Stimulated activated CD4-positive, alpha-beta T cell treated with anti-CD3 and anti-CD28 coated beads, Interleukin-2, amount 100 ng/mL, for 24 hours (primary cell): ENCODE data around the gene KLK8.
A peak's percentile ranks its signal among the peaks of the same experiment; 100 is the strongest.

ENCODE experiments used
- DNase-seq, 2 donors: peaks; one replicate each; pipeline ENCODE4 v3.0.0-alpha.2; 2020

The KLK8 gene, protein sequence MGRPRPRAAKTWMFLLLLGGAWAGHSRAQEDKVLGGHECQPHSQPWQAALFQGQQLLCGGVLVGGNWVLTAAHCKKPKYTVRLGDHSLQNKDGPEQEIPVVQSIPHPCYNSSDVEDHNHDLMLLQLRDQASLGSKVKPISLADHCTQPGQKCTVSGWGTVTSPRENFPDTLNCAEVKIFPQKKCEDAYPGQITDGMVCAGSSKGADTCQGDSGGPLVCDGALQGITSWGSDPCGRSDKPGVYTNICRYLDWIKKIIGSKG

DNA sequence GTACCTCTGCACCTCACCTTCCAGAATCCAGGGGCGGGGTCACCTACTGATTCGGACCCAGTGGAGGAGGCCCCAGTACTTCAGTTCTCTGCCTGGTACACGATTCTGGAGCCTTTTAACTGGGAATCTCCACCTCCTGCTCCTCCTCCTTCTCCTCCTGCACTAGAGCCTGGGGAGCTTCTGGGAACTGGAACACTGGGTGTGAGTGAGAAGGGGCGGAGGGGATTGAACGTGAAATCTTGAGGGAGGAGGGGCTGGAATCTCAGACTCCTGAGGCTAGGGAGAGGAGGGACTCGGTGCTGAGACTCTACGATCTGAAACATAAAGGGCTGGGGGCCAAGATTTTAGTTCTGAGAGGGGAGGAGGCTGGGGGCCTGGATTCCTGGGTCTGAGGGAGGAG lies at the start of gene KLK8:
KLK8 (minus strand) TSS at position 90 of the 400 bp plus-strand sequence. CDS start 437 bp downstream, outside the sequence.
- DNase-seq, result no peak

DNA sequence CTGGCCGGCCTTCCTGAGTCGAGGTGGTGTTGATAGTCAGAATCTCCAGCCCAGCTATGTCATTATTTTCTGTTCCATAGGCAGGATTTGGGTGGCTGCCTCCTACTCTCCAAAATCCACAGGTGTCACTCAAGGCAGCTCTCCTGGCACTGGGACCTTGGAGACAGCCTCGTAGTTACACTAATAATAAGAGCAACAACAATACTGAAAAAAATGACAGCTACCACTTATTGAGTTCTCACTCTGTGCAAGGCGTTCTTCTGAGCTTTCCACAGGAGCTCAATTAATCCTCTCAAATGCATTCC lies 45.6 kb upstream of the KLK8 start:
- DNase-seq, result no peak

DNA sequence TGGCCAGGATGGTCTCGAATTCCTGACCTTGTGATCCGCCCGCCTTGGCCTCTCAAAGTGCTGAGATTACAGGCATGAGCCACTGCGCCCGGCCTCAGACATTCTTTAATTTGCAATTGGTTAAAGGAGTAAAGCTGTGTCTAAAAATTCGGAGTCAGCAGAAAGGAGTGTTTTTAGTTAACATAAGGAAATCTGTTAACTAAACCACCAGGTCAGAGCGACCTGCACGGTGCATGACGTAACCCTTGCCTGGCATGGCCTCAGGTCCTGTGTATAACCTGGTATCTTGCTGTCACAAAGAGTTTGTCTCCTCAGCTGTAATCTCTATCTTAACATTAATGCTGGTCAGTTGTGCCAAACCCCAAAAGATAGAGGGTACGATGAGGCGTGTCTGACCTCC lies 42.9 kb upstream of the KLK8 start:
- no peak for DNase-seq

DNA sequence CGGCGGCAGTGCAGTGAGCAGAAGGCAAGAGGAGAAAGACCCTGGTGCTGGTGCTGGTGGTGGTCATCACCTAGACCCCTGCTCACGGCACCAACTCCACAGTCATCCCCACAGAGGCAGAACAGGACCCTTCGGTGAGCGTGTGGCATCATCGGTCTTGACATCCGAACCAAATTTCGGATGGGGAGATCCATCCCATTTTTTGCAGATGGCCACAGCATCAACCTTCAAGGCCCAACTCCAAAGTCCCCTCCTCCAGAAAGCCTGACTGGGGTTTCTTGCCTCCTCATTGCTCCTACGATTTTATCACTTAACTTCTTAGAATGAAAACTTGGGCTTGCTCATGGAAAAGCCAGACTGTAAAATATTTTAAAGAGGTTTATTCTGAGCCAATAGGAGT lies 42.1 kb upstream of the KLK8 start:
- no peak for DNase-seq

DNA sequence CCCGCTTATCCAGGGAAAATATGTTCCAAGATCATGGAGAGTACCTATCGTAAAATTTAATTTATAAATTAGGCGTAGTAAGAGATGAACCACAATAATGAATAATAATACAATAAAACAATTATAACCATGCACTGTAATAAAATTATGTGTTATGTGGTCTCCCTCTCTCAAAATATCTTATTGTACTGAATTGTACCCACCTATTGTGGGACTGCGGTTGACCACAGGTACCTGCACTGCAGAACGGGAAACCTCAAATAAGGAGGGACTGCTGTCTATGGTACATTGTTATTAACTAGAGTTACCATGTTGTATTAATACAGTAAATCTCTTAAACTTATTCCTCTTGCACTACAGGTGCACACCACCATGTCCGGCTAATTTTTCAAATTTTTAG lies 38.7 kb upstream of the KLK8 start:
- DNase-seq, result no peak

DNA sequence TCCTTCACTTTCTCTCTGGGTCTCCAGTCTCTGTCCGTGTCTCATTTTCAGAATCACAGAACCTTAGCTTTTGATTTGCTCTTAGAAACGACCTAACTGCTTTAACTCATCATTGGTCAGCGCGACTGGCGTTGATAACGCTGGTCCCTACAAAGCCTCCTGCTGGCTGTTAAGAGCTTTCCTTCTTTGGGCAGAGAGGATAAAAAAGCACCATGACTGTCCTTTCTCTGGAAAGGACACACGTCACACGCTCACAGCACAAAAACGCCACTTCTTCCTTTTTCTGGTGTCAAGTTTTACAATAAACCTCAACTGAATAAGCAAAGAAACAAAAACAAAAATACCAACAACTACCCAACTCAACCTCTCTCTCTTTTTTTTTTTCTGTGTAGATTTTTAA lies 35.1 kb upstream of the KLK8 start:
- DNase-seq, result no peak

DNA sequence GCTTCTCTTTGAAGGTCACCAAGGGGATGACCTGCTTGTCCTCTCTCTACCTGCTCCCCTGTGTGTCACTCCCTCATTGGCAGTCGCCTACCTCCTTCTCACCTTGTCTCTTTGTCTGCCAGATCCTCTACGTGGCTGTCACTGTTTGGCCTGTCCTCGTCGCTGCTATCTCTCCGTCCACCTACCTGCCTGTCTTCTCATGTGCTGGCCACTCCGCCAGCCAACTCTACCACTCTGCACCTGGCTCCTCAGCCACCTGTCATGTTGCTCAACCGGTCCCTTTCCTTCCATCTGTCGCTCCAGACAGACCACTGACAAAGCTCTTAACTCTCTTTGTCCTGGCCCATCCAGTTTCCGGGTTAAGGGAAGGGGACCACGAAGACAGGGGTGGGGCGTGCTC lies 33.3 kb upstream of the KLK8 start, which contains the start of gene KLK12:
KLK12 (minus strand) TSS at position 299 of the 400 bp plus-strand sequence. CDS start 381 bp downstream, outside the sequence.
- DNase-seq, result no peak

DNA sequence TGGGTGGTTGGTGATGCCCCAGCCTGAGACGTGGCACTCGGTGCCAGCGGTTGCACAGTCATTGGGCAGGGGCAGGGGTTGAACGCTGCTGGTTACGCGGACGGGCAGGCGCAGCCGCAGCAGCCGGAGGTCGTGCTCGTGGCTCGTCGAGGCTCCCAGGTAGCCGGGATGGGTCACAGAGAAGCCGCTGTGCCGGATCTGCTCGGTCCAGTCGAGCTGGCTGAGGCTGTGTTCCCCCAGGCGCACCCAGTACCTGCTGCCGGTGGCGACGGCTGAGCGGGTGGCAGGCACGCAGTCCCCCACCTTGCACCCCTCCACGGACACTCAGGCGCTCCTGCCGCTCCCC lies 30.4 kb upstream of the KLK8 start:
- no peak for DNase-seq

DNA sequence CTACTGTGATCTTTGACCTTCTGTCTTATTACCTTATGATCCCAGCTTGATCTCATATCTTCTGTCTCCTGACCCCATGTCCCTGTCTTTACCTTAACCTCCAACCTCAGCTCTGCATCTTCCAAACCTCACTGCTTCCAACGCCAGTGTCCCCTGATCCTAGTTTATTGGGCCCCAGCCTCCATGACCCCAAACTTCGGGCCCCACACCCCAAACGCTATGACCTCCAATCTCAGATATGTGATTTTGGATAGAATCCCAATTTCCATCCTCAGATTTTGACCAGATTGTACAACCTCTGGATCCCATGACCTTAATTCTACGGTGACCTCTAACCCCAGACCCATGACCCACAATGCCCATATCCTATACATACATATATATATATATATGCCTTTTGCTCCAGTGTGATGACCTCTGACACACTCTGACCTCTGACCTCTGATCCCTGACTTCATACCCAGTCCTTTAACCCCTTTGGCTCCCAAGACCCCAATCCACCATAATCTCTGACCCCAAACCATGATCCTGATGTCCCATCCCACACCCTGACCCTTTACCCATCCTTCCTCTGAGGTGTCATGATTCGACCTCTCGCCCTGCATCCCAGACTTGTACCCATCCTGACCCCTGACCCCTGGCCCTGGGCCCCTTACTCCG lies 29.9 kb upstream of the KLK8 start:
- DNase-seq, result no peak

DNA sequence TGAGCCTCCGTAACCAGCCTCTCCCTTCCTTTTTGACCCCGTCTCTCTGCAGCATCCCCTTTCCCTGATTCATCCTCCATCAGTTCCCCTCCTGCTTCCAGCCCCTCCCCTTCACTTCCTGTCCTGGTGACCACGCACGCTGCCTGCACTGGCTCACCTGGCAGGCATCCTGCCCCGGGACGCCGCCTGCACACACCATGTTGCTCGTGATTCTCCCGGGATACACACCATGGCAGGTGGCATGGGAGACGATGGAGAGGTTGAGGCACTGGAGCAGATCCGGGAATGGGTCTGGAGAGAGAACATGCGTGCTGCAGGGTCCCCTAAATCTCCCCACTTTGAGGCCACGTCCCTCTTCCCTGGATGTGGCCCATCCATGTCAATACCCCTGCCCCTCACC lies 29.2 kb upstream of the KLK8 start:
- DNase-seq, result no peak

DNA sequence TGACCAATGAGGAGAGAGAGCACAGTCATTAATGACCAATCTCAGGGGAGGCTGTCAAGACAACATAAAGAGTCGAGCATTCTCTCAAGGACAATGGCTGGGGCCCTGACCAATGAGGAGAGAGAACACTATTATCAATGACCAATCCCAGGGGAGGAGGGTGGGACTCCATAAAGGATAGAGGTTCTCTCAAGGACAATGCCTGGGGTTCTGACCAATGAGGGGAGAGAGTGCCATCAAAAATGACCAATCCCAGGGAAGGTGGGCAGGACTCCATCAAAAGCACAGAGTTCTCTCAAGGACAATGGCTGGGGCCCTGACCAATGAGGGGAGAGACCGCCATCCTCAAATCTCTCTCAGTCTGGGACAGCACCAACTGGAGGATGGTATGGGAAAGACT lies 28.3 kb upstream of the KLK8 start:
- DNase-seq, result no peak

DNA sequence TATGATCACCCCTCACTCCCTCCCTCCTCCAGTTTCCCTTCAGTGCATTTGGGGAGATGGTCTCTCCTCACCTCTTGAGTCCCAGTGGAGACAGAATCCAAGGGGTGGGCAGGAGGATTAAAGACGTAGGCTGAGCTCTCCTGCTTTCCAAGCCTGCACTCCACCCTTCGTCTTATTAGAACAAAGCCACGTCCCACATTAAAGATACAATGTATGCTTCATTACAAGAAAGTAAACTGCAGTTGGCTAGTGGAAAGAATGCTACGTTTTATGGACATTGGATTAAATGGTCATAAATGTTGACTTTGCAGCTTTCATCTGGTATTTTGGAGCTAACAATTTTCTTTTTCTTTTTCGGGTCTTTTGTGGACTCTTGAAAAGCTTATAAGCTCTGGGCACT lies 26.5 kb upstream of the KLK8 start:
- DNase-seq, result no peak

DNA sequence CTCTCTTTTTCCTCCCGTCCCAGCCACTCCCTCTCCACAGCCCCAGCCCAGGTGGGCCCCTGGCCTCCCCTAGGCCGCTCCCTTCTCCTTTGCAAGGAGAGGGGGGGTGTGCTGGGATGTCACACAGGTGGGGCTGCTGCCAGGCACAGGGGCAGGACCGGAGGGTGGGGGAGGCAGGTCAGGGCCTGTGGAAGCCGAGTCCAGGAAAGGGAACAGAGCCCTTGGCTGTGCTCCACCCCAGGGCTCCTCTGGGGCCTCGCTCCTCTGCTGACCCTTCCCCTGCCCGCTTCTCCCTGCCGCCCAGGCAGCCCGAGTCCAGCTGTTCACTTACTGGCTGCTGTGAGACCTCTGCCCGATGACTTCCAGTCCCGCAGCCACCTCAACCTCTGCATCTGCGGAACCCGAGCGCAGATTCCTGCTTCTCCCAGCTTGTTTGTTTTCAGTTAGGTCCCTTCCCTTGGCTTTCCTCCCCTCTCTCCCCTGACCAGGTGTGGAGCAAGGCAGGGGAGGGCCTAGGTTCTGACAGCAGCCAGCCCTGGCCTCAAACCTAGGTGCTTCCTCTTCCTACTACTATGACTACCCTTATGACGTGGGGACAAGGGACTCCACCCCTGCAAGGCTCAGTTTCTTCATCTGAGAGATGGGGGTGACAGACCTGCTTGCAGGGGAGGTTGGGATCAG lies 25.9 kb upstream of the KLK8 start:
- no peak for DNase-seq

DNA sequence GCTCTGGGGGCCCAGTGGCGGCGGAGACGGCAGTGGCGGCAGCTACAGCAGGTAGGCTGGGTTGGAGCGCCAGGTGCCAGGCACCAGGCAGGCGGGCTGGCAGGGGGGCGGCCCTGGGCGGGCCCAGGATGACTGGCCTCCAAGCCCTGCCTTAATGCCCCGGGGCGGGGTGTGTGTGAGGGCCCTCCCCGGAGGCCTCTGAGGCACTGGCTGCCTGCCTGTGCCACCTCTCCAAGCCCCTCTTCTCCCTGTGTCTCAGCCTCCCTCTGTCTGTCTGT lies 25.1 kb upstream of the KLK8 start, which contains the start of gene KLK11:
KLK11 (minus strand) TSS at position 63 of the 278 bp plus-strand sequence. CDS start 985 bp downstream, outside the sequence.
- no peak for DNase-seq

DNA sequence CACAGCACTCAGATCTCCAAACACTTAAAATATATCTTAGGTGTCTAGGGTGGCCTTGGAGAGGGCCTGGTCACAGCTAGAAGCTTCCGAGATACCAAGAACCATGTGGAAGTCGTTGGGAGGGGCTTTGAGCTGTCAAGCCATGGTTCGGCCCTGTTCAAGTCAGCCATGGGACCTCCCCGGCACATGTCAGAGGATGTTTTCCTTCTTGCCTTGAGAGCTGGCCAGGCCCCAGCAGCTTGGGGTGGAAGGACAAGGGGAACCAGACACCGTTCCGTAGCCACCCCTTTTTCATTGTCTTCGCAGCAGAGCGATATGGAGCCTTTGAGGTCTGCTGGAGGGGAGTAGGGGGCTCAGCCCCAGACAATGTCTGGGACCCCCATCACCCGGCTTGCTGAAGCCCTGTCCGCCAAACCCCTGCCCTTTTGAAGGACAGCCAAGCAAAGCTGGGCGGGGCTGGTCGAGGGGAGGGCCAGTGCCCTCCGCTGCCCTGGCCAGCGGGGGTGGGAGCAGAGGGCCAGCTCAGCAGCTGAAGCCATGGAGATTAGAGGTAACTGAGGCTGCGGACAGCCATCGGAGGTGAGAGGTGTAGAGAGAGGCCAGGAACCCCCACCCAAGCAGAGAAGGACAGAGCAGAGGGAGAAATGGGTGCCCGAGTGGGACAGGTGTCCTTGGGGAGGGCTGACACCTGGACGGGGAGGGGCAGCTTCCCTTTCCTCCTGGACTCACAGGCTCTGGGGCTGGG lies 24.6 kb upstream of the KLK8 start:
- no peak for DNase-seq

DNA sequence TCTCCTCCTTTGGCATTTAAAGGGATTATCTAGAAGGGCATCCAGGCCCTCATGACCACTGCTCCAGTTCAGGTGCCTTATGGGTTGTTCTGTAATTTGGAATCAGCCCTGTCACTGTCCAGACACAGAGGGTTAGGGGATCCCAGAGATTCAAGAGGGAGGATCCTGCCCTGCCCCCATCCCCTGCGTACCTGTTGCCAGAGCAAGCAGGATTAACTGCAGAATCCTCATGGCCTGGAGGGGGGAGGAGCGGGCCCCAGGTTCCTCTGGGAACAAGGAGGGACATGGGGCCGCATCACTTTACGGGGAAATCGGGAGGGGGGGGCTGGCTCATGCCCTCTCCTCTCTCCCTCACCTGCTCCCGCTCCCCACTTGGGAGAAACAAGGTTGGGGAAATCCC lies 24.0 kb upstream of the KLK8 start:
- DNase-seq, result no peak

DNA sequence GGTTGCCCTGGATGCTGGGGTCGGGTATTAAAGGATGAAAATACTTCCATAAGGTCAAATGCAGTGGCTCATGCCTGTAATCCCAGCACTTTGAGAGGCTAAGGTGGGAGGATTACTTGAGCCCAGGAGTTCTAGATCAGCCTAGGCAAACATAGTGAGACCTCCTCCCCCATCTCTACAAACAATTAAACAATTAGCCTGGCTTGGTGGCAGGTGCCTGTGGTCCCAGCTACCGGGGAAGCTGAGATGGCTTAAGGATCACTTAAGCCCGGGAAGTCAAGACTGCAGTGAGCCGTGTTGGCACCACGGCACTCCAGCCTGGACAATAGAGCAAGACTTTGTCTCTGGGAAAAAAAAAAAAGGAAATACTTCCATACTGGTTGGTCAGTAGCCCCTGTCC lies 23.5 kb upstream of the KLK8 start:
- DNase-seq, result no peak

DNA sequence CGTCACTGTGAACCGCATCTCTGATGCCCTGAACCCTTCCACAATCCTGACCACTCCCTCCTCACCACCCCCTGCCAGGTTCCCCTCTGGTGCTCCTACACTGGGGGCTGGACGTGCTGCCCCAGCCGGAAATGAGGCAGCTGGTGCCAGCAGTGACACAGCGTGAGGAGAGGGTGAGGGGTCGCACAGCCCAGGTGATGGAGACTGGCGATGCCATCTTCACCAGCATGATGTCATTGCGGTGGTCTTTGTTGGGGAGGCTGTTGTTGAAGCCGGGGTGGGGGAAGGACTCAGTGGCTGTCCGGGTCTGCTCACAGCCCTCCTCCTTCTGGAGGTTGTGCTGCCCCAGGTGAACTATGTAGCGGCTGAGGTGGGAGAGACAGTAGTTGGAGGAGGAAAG lies 22.5 kb upstream of the KLK8 start:
- no peak for DNase-seq

DNA sequence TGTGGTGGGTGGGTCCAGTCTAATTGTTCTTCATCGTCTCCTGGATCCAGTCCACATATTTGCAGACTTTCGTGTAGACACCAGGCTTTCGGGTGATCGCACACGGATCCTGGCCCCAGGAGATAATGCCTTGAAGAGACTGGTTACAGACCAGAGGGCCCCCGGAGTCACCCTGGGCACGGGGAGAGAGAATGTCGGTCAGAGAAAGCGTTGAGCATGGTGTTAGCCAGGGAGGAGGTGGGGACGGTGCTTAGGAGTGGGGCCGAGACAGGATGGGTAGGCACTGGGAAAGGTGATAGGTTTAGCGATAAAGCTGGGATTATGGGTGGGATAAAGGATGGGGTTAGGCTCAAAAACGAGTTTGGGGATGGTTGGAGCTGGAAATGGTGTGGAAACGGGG lies 21.1 kb upstream of the KLK8 start:
- DNase-seq, result no peak

DNA sequence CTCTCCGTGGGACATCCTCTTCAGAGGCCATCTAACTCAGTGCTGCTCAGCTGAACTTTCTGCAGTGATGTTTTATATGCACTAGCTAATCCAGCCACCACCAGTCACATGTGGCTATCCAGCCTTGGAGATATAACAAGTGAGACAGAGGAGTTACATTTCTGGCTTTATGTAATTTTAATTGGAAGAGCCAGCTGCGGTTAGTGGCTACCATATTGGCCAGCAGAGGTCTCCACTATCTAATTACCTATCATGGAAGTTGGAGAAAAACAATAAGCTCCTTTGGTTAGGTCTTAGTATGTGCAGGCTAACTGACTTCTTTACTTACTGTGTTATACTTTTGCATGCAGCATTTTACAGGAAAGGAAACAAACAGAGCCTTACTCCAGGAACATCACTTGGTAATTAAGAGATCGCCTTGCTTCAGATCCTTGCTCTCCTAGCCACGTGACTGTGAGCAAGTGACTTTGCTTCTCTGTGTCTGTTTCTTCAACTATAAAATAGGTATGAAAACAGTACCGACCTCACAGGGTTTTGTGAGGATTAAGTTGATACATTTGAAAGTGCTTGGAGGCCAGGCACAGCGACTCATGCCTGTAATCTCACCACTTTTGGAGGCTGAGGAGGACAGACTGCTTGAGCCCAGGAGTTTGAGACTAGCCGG lies 19.7 kb upstream of the KLK8 start:
- no peak for DNase-seq

DNA sequence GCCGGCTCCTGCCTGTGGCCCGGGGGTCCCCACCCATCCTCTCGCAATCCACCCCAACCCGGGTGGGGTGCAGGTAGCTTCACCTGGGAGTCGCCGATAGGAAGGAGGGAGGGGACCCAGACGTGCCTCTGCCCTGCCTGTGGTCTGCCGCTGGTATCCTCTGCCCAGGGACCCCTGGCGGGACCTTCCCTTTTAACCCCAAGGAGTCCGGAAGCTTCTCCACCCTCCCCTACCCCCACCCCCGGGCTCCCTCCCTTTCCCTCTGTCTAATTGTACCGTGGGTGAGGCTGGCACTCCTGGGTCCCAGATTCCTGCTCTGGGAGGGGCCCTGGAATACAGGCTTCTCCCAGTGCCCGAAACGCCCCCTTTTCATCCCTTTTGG lies 18.1 kb upstream of the KLK8 start, which contains the start of gene KLK10:
KLK10 (minus strand) TSS at position 166 of the 382 bp plus-strand sequence. CDS start 579 bp downstream, outside the sequence.
- DNase-seq, result no peak

DNA sequence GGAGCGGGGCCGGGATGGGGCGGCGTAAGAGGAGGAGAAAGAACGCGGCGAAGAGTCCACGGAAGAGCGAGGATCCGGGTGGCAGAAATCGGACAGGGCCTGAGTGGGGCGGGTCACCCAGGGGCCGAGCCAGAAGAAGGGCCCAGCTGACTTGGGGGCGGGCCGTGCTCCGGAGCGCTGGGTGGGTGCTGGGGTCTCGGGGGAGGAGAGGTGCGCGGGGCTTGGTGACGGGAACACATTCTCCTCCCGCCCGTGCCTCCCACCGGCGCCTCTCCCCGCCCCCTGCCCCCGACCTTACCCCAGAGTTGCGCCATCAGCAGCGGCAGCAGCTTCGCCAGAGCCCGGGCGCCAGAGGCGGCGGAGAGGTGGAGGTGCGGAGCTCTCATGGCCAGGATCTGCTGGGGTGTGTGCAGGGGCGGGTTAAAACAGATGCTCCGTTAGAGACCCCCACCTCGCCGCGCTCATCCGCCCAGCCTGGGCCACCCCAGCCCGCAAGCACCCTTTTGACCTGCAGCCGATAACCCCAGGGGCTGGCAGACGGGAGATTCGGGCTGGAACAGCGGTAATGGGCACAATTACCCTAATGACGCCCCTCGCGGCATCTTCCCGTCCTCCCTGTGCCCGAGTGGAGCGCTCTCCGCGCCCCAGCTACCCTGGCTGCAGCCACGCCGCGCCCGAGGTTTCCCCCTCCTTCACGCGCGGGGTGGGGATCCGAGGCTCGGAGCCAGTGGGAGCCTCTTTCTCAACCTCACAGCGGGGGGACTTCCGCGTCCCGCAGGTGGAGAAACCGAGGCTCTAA lies 17.5 kb upstream of the KLK8 start:
- peak in 1 of 2 donors; percentile 18 for DNase-seq
